HEK293 (cell line): Measurements from ENCODE around the gene DEF6.

ENCODE experiments used
- CTCF ChIA-PET: fragments of 350-600 bp; formaldehyde crosslinking; extraction: SDS; loops from one replicate; lab custom pipeline; 2021; ENCODE audit warnings: antibody characterized with exemption; lab: Yijun Ruan, JAX
- POLR2A ChIA-PET: fragments of 300-600 bp; formaldehyde crosslinking; extraction: SDS; loops from one replicate; lab custom pipeline; 2020; ENCODE audit warnings: antibody characterized with exemption, inconsistent platforms; lab: Yijun Ruan, JAX
- H3K27ac ChIP-seq: fragments of 200-500 bp; sonication (Bioruptor generic); 2 replicates; pipeline ENCODE4 v1.5.1; 2014; ENCODE audit warnings: low read depth, low read length, control low read depth, inconsistent platforms; ENCODE audit errors: extremely low read depth
- H3K36me3 ChIP-seq, 2 experiments: fragments of 200-500 bp in 1 of 2; sonication (Bioruptor generic) in 1 of 2; 1 replicate in 1 of 2; 2 replicates in 1 of 2; pipeline ENCODE4 v1.5.1; 2014 to 2017; ENCODE audit warnings: inconsistent platforms in 2 of 2, low read length in 2 of 2; ENCODE audit not compliant: control insufficient read depth in 2 of 2, insufficient read depth in 1 of 2
- H3K4me1 ChIP-seq: fragments of 200-500 bp; sonication (Bioruptor generic); 2 replicates; pipeline ENCODE4 v1.5.1; 2014; ENCODE audit warnings: mild to moderate bottlenecking, low read length, inconsistent platforms; ENCODE audit not compliant: control insufficient read depth, insufficient read depth
- H3K4me3 ChIP-seq: 2 replicates; pipeline ENCODE4 v1.5.1; 2011; ENCODE audit warnings: low read depth, mild to moderate bottlenecking, control low read depth, low read length, moderate library complexity
- H3K9me3 ChIP-seq: fragments of 200-500 bp; sonication (Bioruptor generic); 2 replicates; pipeline ENCODE4 v1.5.1; 2014; ENCODE audit warnings: low read depth, low read length, inconsistent platforms; ENCODE audit not compliant: control insufficient read depth, insufficient read depth
- EGR2 ChIP-seq: fragments of 450-650 bp; formaldehyde crosslinking; IDR thresholded peaks from 2 replicates; pipeline ENCODE4 v1.5.1; 2016; ENCODE audit warnings: low read depth, missing biosample characterization, missing genetic modification characterization
- GLIS1 ChIP-seq: fragments of 450-650 bp; formaldehyde crosslinking; IDR thresholded peaks from 2 replicates; pipeline ENCODE4 v1.5.1; 2016; ENCODE audit warnings: missing biosample characterization, missing genetic modification characterization
- OSR2 ChIP-seq: fragments of 450-650 bp; formaldehyde crosslinking; IDR thresholded peaks from 2 replicates; pipeline ENCODE4 v1.5.1; 2016; ENCODE audit warnings: missing biosample characterization, missing genetic modification characterization
- PATZ1 ChIP-seq: fragments of 450-650 bp; formaldehyde crosslinking; IDR thresholded peaks from 2 replicates; pipeline ENCODE4 v1.5.1; 2016; ENCODE audit warnings: missing biosample characterization, missing genetic modification characterization
- TCF7L2 ChIP-seq: IDR thresholded peaks from 2 replicates; pipeline ENCODE4 v1.6.1; 2011; ENCODE audit warnings: low read depth, mild to moderate bottlenecking, inconsistent platforms, low read length, moderate library complexity, borderline replicate concordance
- ZFHX2 ChIP-seq: fragments of 450-650 bp; formaldehyde crosslinking; conservative IDR thresholded peaks from 2 replicates; pipeline ENCODE4 v1.5.1; 2016; ENCODE audit warnings: missing biosample characterization, missing genetic modification characterization
- ZIC2 ChIP-seq: fragments of 450-650 bp; formaldehyde crosslinking; IDR thresholded peaks from 2 replicates; pipeline ENCODE4 v1.5.1; 2016; ENCODE audit warnings: missing biosample characterization, missing genetic modification characterization
- ZNF341 ChIP-seq: fragments of 450-650 bp; formaldehyde crosslinking; IDR thresholded peaks from 2 replicates; pipeline ENCODE4; 2016; ENCODE audit warnings: low read depth, missing biosample characterization, missing genetic modification characterization
- ZNF354C ChIP-seq: fragments of 450-650 bp; formaldehyde crosslinking; IDR thresholded peaks from 2 replicates; pipeline ENCODE4 v1.5.1; 2016; ENCODE audit warnings: missing biosample characterization, missing genetic modification characterization, low read depth, borderline replicate concordance
- ZNF433 ChIP-seq: fragments of 450-650 bp; formaldehyde crosslinking; IDR thresholded peaks from 2 replicates; pipeline ENCODE4 v1.5.1; 2016; ENCODE audit warnings: missing biosample characterization, missing genetic modification characterization, low read depth
- TF ChIP-seq, protein P1 (sequence below): fragments of 450-650 bp; formaldehyde crosslinking; IDR thresholded peaks from 2 replicates; pipeline ENCODE4 v1.5.1; 2016; ENCODE audit warnings: missing biosample characterization, missing genetic modification characterization

The DEF6 gene

GRCh38 chr6:35367646-35368037, 70.0 kb downstream of the DEF6 start:
- POLR2A ChIA-PET, result no interaction called here

DNA sequence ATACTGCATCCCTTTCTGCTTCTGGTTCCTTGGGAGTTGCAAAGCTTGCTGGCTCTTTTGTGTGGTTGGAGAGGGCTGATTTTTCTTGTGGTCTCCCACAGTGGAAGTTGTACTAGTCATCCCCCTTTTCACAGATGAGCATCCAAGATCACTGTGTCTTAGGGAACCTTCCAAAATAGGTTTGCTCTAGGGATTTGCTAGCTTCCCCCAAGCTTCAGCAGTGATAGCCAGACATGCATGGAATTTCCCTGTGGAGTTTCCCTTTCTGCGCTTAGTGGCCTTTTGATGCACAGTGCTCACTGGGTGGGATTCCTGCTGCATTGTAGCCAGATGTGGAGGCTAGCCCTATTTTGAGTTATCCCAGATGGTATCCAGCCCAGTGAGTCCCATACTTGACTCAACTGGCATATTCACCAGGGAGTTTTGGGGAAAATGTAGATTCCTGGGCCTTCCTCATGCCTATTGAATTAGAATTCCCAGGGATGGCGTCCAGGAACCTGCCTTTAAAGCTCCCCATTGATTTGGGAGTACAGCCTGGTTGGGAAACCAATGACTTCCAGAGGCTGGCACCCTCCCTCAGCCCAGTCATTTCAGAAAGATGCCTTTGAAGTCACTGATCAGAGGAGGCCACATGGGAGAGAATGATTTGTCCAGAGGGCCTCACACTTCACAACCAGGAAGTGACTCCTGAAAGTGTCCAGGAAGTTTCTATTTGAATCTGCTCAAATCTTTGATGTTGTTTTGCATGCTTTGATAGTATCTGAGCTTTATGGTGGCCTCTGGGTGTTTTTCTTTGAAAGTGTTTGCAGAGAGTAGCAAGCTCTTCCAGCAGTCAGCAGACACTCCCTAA, 70.6 kb downstream of the DEF6 start:
- Histone ChIP-seq H3K4me3 (no peak overlapping the region), H3K9me3 (no peaks in the 10 kb centered on the region), H3K27ac (no peak overlapping the region), H3K4me1 (peaks cover 8% of the 10 kb centered on the region), H3K36me3 (no peaks in the 10 kb centered on the region)
- POLR2A ChIA-PET, result no interaction called here
- CTCF ChIA-PET, result interaction anchor here (1.6 to 1.7 kb wide), 2 partner anchors 47 to 81 kb away, joined by 4 read pairs; no protein-coding TSS in a partner anchor
- no peak for TF ChIP-seq ZNF433 (tag by site-specific recombination)
- TF ChIP-seq TCF7L2, result peak; percentile 63; the same call in 1 of the 2 replicates
- peak; percentile 93 for TF ChIP-seq ZNF341 (tag by site-specific recombination)

More at GRCh38 chr6:35367646-35368037, 70.0 kb downstream of the DEF6 start:
- CTCF ChIA-PET, result interaction anchor here (0.6 to 1.7 kb wide), 3 partner anchors 47 to 471 kb away, joined by 3 to 4 read pairs (median 4); no protein-coding TSS in a partner anchor
- TF ChIP-seq OSR2 (tag by site-specific recombination) (no peak), ZNF354C (tag by site-specific recombination) (no peak)
- H3K4me1 ChIP-seq, result peaks cover 14% of the 10 kb centered on the region
- H3K4me3 ChIP-seq, result no peak overlapping the region
- H3K36me3 ChIP-seq, result no peaks in the 10 kb centered on the region
- no peak overlapping the region for H3K27ac ChIP-seq
- H3K9me3 ChIP-seq, result no peaks in the 10 kb centered on the region

- H3K27ac ChIP-seq, result no peak overlapping the region
- peaks cover 4% of the 10 kb centered on the region; the same call in 1 of the 2 replicates for H3K4me1 ChIP-seq
- TF ChIP-seq PATZ1 (peak; percentile 48; the same call in 1 of the 2 replicates), EGR2 (tag by site-specific recombination) (peak; percentile 81), ZFHX2 (tag by site-specific recombination) (peak; percentile 88), GLIS1 (tag by site-specific recombination) (no peak), ZIC2 (peak; percentile 31; the same call in 1 of the 2 replicates)
- TF ChIP-seq, protein P1, sequence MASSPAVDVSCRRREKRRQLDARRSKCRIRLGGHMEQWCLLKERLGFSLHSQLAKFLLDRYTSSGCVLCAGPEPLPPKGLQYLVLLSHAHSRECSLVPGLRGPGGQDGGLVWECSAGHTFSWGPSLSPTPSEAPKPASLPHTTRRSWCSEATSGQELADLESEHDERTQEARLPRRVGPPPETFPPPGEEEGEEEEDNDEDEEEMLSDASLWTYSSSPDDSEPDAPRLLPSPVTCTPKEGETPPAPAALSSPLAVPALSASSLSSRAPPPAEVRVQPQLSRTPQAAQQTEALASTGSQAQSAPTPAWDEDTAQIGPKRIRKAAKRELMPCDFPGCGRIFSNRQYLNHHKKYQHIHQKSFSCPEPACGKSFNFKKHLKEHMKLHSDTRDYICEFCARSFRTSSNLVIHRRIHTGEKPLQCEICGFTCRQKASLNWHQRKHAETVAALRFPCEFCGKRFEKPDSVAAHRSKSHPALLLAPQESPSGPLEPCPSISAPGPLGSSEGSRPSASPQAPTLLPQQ (tag by site-specific recombination), result 0 out of 2 replicates have a peak, but pooled peaks have one; percentile 13
- ChIA-PET CTCF (interaction anchor here (0.6 kb wide), 1 partner anchor 31 kb away, joined by 3 read pairs; no protein-coding TSS in a partner anchor), POLR2A (no interaction called here)
- no peak overlapping the region for H3K4me3 ChIP-seq
- no peaks in the 10 kb centered on the region for H3K36me3 ChIP-seq
- no peaks in the 10 kb centered on the region for H3K9me3 ChIP-seq
Observed at GRCh38 chr6:35370124-35370741, 72.6 kb downstream of the DEF6 start.
